ENCODE results near the gene SUB1.
A peak's percentile ranks its signal among the peaks of the same experiment; 100 is the strongest.
"Not testable (repeated sequence)": the region's sequence is repeated elsewhere in the genome, so short reads cannot be mapped to it uniquely, and the experiment has no call there.

SUB1 gene

DNA sequence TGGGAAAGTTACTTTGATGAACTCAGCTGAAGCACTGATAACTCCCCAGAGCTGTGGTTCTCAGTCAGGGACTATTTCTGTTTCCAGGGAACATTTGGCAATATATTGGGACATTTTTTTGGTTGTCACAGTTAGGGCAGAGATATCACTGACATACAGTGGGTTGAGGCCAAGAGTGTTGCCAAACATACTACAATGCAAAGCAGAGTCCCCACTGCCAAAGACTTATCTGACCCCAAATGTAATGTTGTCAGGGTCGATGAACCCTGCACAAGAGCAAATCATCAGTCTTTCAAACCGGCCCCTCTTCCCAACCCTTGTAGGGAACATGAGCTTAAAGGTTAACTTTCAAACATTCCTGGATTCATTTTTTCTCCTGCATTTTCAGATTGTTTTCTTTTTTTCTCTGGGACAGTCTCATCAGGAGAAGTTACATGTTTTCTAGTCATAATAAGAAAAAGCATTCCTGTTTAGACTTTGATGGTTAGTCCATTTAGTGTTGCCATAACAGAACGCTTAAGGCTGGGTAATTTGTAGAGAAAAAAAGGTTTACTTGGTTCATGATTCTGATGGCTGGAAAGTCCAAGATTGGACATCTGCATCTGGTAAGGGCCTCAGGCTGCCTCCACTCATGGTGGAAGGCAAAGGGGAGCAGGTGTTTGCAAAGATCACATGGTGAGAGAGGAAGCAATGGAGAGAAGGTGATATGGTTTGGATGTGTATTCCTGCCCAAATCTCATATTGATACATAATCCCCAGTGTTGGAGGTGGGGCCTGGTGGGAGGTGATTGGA lies 18.8 kb upstream of the SUB1 start:
- DNase-seq: no peak

DNA sequence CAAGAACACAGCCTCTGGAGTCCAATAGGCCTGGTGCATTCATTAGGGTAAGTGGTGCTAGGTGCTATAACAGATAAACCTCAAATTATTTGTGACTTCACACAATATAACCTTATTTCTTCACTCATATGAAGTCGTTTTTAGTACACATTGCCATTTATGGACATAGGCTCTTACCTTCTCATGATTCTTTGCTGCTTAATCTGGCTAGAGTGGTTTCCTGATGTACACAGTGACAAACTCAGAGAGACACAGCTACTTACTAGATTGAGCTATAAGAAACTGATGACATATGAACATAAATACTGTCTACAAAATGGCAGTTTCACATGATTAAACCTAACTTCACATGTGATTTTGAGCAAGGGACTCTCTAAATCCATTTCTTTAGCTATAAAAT lies 14.2 kb upstream of the SUB1 start:
- DNase-seq: no peak

DNA sequence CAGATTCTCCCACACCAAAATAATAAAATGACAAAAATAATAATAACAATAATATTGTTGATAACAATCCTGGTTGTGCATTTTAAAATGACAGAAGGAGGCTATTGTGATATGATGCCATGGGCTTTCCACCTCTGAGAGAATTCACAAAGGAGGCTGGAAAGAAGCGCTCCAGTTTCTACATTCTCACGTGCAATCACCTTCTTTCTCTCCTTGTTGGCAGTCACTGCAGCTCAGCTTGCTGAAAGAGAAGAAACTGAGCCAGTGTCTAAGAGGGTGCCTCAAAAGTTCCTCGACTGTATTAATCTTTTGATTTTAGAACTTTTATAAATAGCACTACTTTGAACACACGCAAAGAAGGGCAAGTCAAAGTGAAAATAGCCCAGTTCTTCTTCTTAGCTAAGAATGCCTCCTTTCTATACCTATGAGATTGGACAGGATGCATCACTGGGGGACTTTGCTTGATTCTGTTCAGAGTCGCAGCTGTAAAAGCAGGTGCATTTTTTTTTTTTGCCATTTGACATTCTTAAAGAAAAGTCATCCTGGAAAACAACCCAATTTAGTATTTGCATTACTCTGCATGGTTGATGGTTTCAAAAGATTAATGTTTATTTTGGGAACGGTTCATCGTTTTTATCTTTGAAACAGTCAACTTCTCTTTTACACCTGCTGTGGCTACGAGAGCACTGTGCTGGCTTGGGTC lies 12.4 kb upstream of the SUB1 start:
- no peak for DNase-seq

DNA sequence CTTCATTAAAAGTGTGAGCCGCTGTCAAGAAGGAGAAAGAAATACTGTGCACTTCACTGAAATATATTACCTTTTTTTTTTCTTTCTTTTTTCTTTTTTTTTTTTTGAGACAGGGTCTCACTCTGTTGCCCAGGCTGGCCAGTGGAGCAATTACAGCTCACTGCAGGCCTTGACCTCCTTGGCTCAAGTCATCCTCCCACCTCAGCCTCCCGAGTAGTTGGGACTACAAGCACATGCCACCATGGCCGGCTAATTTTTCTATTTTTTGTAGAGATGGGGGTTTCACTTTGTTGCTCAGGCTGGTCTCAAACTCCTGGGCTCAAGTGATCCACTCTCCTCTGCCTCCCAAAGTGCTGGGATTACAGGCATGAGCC lies 11.9 kb upstream of the SUB1 start:
- not testable (repeated sequence) for DNase-seq

DNA sequence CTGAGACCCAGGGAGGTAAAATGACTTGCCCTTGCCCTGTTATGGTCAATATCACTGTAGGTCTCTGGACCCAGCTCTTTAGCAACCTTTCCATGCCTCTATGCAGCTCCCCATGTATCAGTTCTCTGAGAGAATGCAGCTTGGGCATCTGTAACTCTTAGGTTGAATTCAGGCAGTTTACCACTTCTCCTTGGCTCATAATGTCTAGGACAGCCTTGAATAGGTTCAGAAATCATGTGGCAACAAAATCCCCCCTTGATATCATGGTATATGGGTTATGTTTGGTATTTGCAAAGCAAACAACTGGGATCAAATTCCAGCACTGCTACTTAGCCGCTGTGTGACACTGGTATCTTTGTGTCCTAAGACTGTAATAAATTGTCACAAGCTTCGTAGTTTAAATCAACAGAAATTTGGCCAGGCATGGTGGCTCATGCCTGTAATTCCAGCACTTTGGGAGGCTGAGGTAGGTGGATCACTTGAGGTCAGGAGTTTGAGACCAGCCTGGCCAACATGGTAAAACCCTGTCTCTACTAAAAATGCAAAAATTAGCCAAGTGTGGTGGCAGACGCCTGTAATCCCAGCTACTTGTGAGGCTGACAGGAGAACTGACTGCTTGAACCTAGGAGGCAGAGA lies 10.7 kb upstream of the SUB1 start:
- no peak for DNase-seq

- DNase-seq: no peak
These were observed 7.0 kb upstream of the SUB1 start for GRCh38 chr5:32578363-32578762.

DNA sequence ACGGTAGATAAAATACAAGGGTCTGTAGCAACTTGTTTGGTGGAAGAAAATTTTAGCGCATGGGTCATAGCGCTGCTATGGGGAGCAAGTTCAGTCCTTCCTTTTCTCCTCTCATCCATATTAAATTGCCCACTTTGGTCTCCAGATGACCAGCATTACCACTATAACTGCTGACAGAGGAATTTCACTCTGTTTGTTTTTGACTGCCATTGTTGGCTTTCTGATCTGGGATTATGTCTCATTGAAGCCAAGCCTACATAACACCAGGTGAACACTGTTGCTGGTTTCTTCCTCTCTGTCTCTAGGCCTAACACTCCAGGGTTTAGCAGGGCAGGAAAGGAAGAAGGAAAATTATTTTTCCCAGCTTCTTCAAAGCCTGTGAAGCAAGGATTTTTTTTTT lies 6.6 kb upstream of the SUB1 start:
- DNase-seq: no peak

GRCh38 chr5:32581010-32581785 lies 4.2 kb upstream of the SUB1 start:
- no peak for DNase-seq

GRCh38 chr5:32583582-32584232 lies 1.6 kb upstream of the SUB1 start:
- no peak for DNase-seq

DNA sequence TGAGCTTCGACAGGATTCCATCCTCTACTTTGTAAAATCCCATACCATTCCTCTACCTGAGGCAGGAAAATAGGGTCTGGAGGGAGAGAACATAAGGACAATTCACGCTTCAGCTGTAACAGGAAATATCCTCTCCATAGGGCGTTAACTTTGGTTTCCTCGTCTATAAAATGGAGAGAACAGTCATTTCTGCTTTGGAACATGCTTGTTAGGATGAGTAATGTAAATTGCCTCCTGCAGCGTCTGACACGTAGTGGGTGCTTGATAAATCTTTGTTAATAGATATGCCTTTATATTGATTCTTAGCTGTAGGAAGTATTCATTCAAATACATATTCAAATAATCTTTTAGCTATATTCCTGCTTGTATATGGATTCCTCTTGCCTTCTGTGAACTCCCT lies 711 bp upstream of the SUB1 start:
- no peak for DNase-seq

DNA sequence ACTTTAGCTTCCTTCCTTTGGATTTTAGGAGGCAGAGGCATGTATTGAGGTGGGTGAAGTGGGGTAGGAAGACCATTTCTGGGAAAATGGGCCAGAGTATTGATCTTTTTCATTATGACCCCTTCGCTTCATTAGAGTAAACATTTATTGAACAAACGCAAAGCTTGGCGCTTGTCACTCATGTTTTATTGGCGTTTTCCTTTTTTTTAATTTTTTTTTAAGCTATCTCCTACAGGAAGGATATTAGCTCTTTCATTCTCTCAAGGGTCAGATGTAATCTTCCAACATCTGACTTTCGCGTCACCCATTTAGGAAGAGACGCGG lies 273 bp upstream of the SUB1 start:
- DNase-seq: no peak

- DNase-seq: no peak
These were observed 881 bp downstream of the SUB1 start for GRCh38 chr5:32586276-32586599.

DNA sequence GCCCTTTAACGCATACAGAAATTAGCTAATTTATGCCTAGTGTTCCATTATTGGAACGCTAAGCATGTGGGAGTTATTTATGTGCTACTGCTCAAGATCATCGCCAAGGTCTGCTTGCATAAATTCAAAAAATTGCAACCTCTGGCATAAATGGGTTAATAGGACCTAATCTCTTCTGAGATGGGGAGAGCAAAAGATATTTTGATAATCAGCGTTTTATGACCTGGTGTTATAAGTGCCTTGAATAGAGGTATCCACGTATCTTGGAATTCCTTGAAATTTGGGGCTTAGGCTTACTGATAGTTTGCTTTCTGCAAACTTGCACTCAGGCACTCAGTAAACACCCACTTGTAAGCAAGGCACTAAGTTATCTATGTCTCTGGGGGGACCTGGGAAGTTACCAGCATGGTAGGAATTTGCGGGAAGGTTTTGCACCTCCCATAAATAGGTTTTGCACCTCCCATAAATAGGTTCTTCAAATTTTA lies 1.8 kb downstream of the SUB1 start:
- no peak for DNase-seq

DNA sequence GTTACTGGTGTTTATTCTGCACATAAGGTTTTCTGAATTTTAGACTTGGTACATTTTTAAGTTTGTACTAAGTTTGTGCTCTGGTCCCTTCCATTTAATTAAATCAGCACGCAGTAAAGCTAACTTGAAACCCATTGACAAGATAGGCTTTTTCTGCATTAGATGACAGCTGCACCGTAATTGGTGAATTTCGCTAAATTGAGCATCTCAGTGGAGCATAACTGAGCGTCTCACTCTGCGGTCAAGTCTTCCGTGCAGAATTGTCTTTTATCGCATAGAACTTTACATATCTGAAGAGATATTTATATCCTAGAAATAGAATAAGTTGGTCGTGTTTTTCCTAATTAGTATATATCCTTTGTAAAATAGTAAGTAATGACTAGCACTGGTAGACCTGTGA lies 4.1 kb downstream of the SUB1 start:
- peak in 1 of 2 experiments; percentile 34 for DNase-seq

GRCh38 chr5:32589942-32590869 lies 4.8 kb downstream of the SUB1 start:
- DNase-seq: peak; percentile 78 to 82

GRCh38 chr5:32595118-32595517 lies 9.8 kb downstream of the SUB1 start:
- DNase-seq: no peak

DNA sequence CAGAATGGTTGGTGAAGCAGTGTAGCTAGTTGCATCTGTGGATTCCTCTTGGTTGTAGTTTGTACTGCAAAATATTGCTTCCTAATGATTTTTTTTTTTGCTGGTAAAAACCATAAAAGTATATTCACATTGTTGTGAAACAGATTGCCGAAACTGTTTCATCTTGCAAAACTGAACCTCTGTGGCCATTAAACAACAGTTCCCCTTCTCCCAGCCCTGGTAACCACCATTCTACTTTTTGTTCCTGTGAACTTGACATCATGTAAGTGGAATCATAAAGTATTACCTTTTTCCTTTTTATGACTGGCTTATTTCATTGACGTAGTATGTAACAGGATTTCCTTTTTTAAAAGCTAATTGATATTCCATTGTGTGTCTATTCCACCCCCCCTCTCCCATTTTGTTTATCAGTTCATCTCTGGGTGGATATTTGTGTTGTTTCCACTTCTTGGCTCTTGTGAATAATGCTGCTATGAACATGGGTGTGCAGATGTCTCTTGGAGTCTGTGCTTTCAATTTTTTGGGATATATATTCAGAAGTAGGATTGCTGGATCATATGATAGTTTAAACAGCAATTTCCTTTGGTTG lies 11.8 kb downstream of the SUB1 start:
- DNase-seq: no peak

DNA sequence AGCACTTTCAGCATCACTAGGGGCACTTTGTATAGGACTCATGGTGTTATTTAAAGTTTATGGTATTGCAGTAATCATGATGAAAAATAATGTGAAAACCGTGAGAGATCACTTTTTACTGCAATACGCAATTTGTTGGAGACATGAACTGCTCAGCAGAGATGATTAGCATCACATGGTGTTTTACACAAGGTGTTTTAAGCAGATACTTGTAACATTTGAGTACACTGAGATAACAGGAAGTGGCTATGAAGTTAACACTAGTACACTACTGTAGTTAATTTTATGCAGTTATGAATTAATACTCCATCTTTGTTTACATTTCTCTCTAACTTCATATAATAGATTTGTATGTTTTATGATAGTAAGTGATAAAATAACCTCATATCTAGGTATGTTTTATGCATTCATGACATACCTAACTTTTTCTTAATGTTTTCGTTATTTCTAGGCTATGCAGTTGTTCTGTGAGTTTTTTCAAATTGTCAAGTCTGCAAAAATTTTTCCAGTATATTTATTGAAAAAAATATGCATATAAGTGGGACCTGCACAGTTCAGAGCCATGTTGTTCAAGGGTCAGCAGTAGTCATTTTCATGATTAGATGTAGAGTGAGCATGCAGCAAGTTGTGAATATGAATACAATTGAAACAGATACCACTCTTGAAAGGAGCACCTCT lies 13.0 kb downstream of the SUB1 start:
- no peak for DNase-seq

GRCh38 chr5:32598997-32599549 lies 13.7 kb downstream of the SUB1 start:
- DNase-seq: no peak

DNA sequence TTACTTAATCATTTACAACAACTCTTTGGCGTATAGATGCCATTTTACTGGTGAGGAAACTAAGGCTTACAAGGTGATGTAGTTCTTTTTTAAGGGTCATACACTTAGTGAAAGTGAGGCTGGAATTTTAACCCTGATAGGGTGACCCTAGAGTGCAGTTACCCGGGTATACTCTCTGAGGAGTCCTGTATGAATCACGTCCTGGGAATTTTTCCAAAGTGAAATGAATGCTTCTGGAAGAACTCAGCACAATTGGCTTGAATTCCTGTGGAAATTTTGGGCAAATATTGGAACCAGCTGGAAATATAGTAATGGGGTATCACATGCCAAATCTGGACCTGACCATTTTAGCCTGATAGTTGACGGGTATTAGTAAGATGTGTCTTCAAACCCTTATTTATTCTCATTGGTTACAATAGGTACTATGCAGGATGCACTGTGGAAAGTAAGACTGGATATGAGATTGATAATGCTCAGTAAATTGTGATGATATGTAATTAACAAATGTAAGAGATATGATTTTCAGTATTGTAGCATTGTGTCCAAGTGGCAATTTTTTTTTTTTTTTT lies 14.8 kb downstream of the SUB1 start:
- DNase-seq: peak in 1 of 2 experiments; percentile 84
